K562 (cell line): ENCODE measurements around the gene HK1. TPM values are rescaled to one million over a fixed set of nuclear protein-coding genes. Genes with fewer than 3 reads are reported as not detected.
A peak's percentile ranks its signal among the peaks of the same experiment; 100 is the strongest.

Experiments
- ATAC-seq: fragments of 200-7000 bp; cut with Tn5 transposase; 3 replicates; pipeline ENCODE4 v1.9.1; 2020; ENCODE audit warnings: moderate library complexity
- BruUV-seq: library from RNA; stranded (reverse); fragments of 400-500 nt; replicated peaks from 2 replicates; lab custom pipeline; 2021; lab: Mats Ljungman, UMichigan
- CTCF ChIA-PET: fragments of 300-600 bp; formaldehyde crosslinking; extraction: SDS; loops from one replicate; lab custom pipeline; 2021; ENCODE audit warnings: low intra/inter-chr PET ratio; lab: Yijun Ruan, JAX
- POLR2A ChIA-PET: fragments of 300-600, 350-650 bp; sonication (Branson Sonifier 250); formaldehyde crosslinking; extraction: SDS; loops from one replicate; lab custom pipeline; 2021; ENCODE audit warnings: antibody characterized with exemption, inconsistent platforms; lab: Yijun Ruan, JAX
- DNase-seq, 4 experiments: peaks; one replicate each; pipeline versions ENCODE4 v3.0.0 to v3.0.0-alpha.2; 2011 to 2018; ENCODE audit warnings: low spot score in 3 of 4, mixed read lengths in 3 of 4; ENCODE audit errors: extremely low read depth in 1 of 4
- FAIRE-seq: peaks from 2 replicates; lab custom pipeline; 2011; peaks lifted over from hg19 to GRCh38; lab: Jason Lieb, UNC
- H2AFZ ChIP-seq: 2 replicates; pipeline ENCODE4 v1.6.0; 2011; ENCODE audit warnings: low read depth, low read length, control low read depth, inconsistent platforms
- H3K27ac ChIP-seq: fragments of 200-600 bp; 3 replicates; pipeline ENCODE4 v1.8.0; 2011; ENCODE audit warnings: low read depth, mild to moderate bottlenecking, control low read depth, inconsistent platforms, low read length, moderate library complexity, mixed read lengths; ENCODE audit errors: extremely low read depth
- H3K27me3 ChIP-seq, 2 experiments: fragments of 300-600 bp in 1 of 2; 2 replicates in 1 of 2; 3 replicates in 1 of 2; pipeline versions ENCODE4 v1.6.0 to v1.8.0; 2011; ENCODE audit warnings: inconsistent platforms in 2 of 2, low read length in 2 of 2, mild to moderate bottlenecking in 1 of 2, mixed read lengths in 1 of 2, moderate library complexity in 1 of 2; ENCODE audit not compliant: control insufficient read depth in 2 of 2, insufficient read depth in 2 of 2
- H3K36me3 ChIP-seq: fragments of 300-600 bp; 3 replicates; pipeline ENCODE4 v1.8.0; 2011; ENCODE audit warnings: mild to moderate bottlenecking, low read length, inconsistent platforms; ENCODE audit not compliant: control insufficient read depth, insufficient read depth
- H3K4me1 ChIP-seq, 2 experiments: fragments of 200-600 bp in 1 of 2; replicated peaks in 1 of 2; 2 replicates in 1 of 2; 3 replicates in 1 of 2; pipeline versions ENCODE4 v1.5.1 to v1.8.0; 2011; ENCODE audit warnings: inconsistent platforms in 2 of 2, low read length in 2 of 2, mild to moderate bottlenecking in 1 of 2, mixed read lengths in 1 of 2, moderate library complexity in 1 of 2; ENCODE audit not compliant: control insufficient read depth in 2 of 2, insufficient read depth in 2 of 2
- H3K4me2 ChIP-seq: 2 replicates; pipeline ENCODE4 v1.6.1; 2011; ENCODE audit warnings: low read length, control low read depth, inconsistent platforms, mixed read lengths; ENCODE audit not compliant: insufficient read depth
- H3K4me3 ChIP-seq: fragments of 200-600 bp; sonication (generic), shearing (Covaris generic); 2 replicates; pipeline ENCODE4 v1.5.1; 2016; ENCODE audit warnings: control low read depth, inconsistent platforms
- H3K79me2 ChIP-seq: fragments of 200-600 bp; 3 replicates; pipeline ENCODE4 v1.8.0; 2011; ENCODE audit warnings: low read length, inconsistent platforms; ENCODE audit not compliant: control insufficient read depth, insufficient read depth
- H3K9ac ChIP-seq, 2 experiments: 2 replicates each; pipeline versions ENCODE4 v1.6.0 to v1.6.1; 2011; ENCODE audit warnings: low read depth in 2 of 2, low read length in 2 of 2, control low read depth in 1 of 2, inconsistent platforms in 1 of 2, mild to moderate bottlenecking in 1 of 2, mixed read lengths in 1 of 2; ENCODE audit not compliant: insufficient read depth in 1 of 2
- H3K9me1 ChIP-seq: one replicate; pipeline ENCODE4 v1.6.0; 2011; ENCODE audit warnings: inconsistent platforms, mild to moderate bottlenecking, low read length, moderate library complexity; ENCODE audit not compliant: control insufficient read depth, insufficient read depth
- H3K9me3 ChIP-seq: replicated peaks from 2 replicates; pipeline ENCODE4 v1.5.1; 2011; ENCODE audit warnings: low read depth, low read length, inconsistent platforms; ENCODE audit not compliant: control insufficient read depth, insufficient read depth
- H4K20me1 ChIP-seq: replicated peaks from 2 replicates; pipeline ENCODE4 v1.6.1; 2011; ENCODE audit warnings: low read length, inconsistent platforms, mixed read lengths; ENCODE audit not compliant: control insufficient read depth, insufficient read depth
- ARID2 ChIP-seq: fragments of 450-650 bp; IDR thresholded peaks from 2 replicates; pipeline ENCODE4 v1.6.1; 2017; ENCODE audit warnings: antibody characterized with exemption, mild to moderate bottlenecking
- FOXA3 ChIP-seq, 2 experiments: fragments of 450-650 bp in 1 of 2; sonication (generic) in 1 of 2; formaldehyde crosslinking; IDR thresholded peaks in 1 of 2; conservative IDR thresholded peaks in 1 of 2; 2 replicates each; pipeline versions ENCODE4 v1.4.0 to v1.8.0; 2020 to 2022; ENCODE audit warnings: mild to moderate bottlenecking in 2 of 2, missing genetic modification reagents in 1 of 2
- MBD2 ChIP-seq: sonication (generic); IDR thresholded peaks from 2 replicates; pipeline ENCODE4 v1.6.1; 2016; ENCODE audit warnings: low read depth, borderline replicate concordance
- RB1 ChIP-seq: fragments of 450-650 bp; IDR thresholded peaks from 2 replicates; pipeline ENCODE4 v1.6.1; 2017; ENCODE audit warnings: low read depth, mild to moderate bottlenecking
- ZFP36 ChIP-seq: fragments of 150-350 bp; IDR thresholded peaks from 2 replicates; pipeline ENCODE4 v1.6.1; 2018; ENCODE audit warnings: low read length, low read depth; ENCODE audit not compliant: partially characterized antibody
- WGBS: fragments of 100-300 bp; shearing (Covaris generic); methylation state at CpG from one replicate; pipeline ENCODE4 v1.1.6; 2016; ENCODE audit warnings: low coverage, mixed read lengths; ENCODE audit not compliant: insufficient coverage; ENCODE audit errors: missing lambda C conversion rate; 5-methylcytosine and 5-hydroxymethylcytosine counted together
- in situ Hi-C: fragments of 300-500 bp; cut with MboI; formaldehyde crosslinking; loops from 4 replicates; pipeline ENCODE4 v1.15.0; 2018; ENCODE audit warnings: inconsistent platforms, mixed read lengths
- intact Hi-C: fragments of 100-400 bp; cut with micrococcal nuclease; formaldehyde crosslinking; loops from 2 replicates; pipeline ENCODE4 v1.14.2; 2022
- polyA plus RNA-seq, 8 experiments: library from polyadenylated mRNA; depleted of rRNA in 4 of 8; stranded (reverse) in 5 of 8; unstranded in 3 of 8; fragments of >200 nt; fragmentation: Nextera tagmentation in 2 of 8; fragmentation: Illumina TruSeq in 1 of 8; extraction: Ambion mirVana in 2 of 8; extraction: Trizol in 1 of 8; gene quantifications; 2 replicates each; pipeline versions ENCODE4 v1.2.1 to v1.2.3, GENCODE V29; 2011 to 2014; ENCODE audit warnings: inconsistent platforms in 1 of 8, missing spikeins in 1 of 8
- total RNA-seq, 7 experiments: library from RNA; depleted of rRNA in 6 of 7; stranded (reverse); fragments of >200 nt in 6 of 7; fragmentation: Illumina TruSeq in 2 of 7; extraction: Trizol in 2 of 7; gene quantifications; 2 replicates each; pipeline versions ENCODE4 v1.2.1 to v1.2.3, GENCODE V29; 2011 to 2021; ENCODE audit warnings: low replicate concordance in 1 of 7
- TF ChIP-seq, protein P1 (sequence below), 2 experiments: fragments of 450-650 bp; IDR thresholded peaks; 2 replicates each; pipeline ENCODE4 v1.6.1; 2018; ENCODE audit warnings: mild to moderate bottlenecking in 2 of 2, low read depth in 1 of 2; ENCODE audit not compliant: partially characterized antibody in 2 of 2

Gene HK1
- total and polyA plus RNA-seq, 9 of the 15 experiments (the other 6 are each of a cell fraction or from before 2014, with no cell fraction given) = 29.2 to 444 (median 193) TPM

GRCh38 chr10:69425511-69426298 lies 147.4 kb downstream of the HK1 start (continued):
- TF ChIP-seq, protein P1, sequence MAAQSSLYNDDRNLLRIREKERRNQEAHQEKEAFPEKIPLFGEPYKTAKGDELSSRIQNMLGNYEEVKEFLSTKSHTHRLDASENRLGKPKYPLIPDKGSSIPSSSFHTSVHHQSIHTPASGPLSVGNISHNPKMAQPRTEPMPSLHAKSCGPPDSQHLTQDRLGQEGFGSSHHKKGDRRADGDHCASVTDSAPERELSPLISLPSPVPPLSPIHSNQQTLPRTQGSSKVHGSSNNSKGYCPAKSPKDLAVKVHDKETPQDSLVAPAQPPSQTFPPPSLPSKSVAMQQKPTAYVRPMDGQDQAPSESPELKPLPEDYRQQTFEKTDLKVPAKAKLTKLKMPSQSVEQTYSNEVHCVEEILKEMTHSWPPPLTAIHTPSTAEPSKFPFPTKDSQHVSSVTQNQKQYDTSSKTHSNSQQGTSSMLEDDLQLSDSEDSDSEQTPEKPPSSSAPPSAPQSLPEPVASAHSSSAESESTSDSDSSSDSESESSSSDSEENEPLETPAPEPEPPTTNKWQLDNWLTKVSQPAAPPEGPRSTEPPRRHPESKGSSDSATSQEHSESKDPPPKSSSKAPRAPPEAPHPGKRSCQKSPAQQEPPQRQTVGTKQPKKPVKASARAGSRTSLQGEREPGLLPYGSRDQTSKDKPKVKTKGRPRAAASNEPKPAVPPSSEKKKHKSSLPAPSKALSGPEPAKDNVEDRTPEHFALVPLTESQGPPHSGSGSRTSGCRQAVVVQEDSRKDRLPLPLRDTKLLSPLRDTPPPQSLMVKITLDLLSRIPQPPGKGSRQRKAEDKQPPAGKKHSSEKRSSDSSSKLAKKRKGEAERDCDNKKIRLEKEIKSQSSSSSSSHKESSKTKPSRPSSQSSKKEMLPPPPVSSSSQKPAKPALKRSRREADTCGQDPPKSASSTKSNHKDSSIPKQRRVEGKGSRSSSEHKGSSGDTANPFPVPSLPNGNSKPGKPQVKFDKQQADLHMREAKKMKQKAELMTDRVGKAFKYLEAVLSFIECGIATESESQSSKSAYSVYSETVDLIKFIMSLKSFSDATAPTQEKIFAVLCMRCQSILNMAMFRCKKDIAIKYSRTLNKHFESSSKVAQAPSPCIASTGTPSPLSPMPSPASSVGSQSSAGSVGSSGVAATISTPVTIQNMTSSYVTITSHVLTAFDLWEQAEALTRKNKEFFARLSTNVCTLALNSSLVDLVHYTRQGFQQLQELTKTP (IDR thresholded peaks at IDR 0.05; ENCODE audit: low read depth in 1 of 2, partially characterized antibody in 2 of 2) = no peak
- TF ChIP-seq ARID2 = no peak

- H2AFZ ChIP-seq = peak overlapping the region; percentile 52; the same call in 1 of the 2 replicates
- H3K79me2 ChIP-seq = no peaks in the 10 kb centered on the region
- BruUV-seq = no TSS peak
- peak; percentile 32 for TF ChIP-seq ZFP36
- TF ChIP-seq RB1 = no peak
- TF ChIP-seq MBD2 = no peak
- TF ChIP-seq FOXA3 (CRISPR knock-in tag; conservative IDR thresholded peaks at IDR 0.05 in 1 of 2, IDR thresholded peaks at IDR 0.05 in 1 of 2) = no peak
- TF ChIP-seq, all 486 proteins: peak for 1
- WGBS = 71% methylated on average over 4 of the region's 4 CpGs
- no peak overlapping the region for H3K4me2 ChIP-seq
- H4K20me1 ChIP-seq = no peaks in the 10 kb centered on the region
- no peak overlapping the region for H3K27ac ChIP-seq
- ChIA-PET CTCF (interaction anchor here (3.7 kb wide), 1 partner anchor 81 kb away, joined by 52 read pairs; no protein-coding TSS in a partner anchor), POLR2A (interaction anchor here (0.8 to 1.3 kb wide), 3 partner anchors 12 to 17 kb away, joined by 3 read pairs; no protein-coding TSS in a partner anchor)
- H3K9ac ChIP-seq = peak overlapping the region in 1 of 2 experiments; percentile 4; a peak in 1 of 4 replicates
- no peaks in the 10 kb centered on the region for H3K9me1 ChIP-seq
- peaks cover 6 to 15% of the 10 kb centered on the region in 2 experiments; a peak in 3 of 5 replicates for H3K4me1 ChIP-seq
- ATAC-seq = no peak; the same call in 2 of the 3 replicates
- FAIRE-seq = no peak
- intact Hi-C loops = loop anchor here (5.0 kb wide), 1 partner anchor 211 kb away; no protein-coding TSS in a partner anchor
- no peak for DNase-seq
- H3K36me3 ChIP-seq = no peaks in the 10 kb centered on the region
- in situ Hi-C loops = no loop called here
- H3K27me3 ChIP-seq = peaks cover 5 to 20% of the 10 kb centered on the region in 2 experiments; a peak in 2 of 5 replicates
- H3K9me3 ChIP-seq = no peaks in the 10 kb centered on the region
- H3K4me3 ChIP-seq = no peak overlapping the region
Observed at GRCh38 chr10:69426376-69426727, 148.1 kb downstream of the HK1 start.
